Effector memory CD8-positive, alpha-beta T cell (primary cell): Measurements from ENCODE around the gene MELTF.

Source experiments
- ATAC-seq: fragments of 150-1000 bp; cut with Tn5 transposase; replicated peaks from 2 replicates; pipeline ENCODE4 v1.10.0; 2021; ENCODE audit warnings: mild to moderate bottlenecking, moderate library complexity
- DNase-seq, 3 experiments: peaks; one replicate each; pipeline ENCODE4 v3.0.0; 2021
- H3K27ac Mint-ChIP-seq, 2 donors: one replicate each; pipeline ENCODE4 v1.8.0; 2022; ENCODE audit warnings: mild to moderate bottlenecking in 2 of 2, mixed read lengths in 2 of 2, moderate library complexity in 2 of 2
- H3K27me3 Mint-ChIP-seq, 2 donors: one replicate each; pipeline ENCODE4 v1.8.0; 2022; ENCODE audit warnings: mixed read lengths in 2 of 2
- H3K36me3 Mint-ChIP-seq: one replicate; pipeline ENCODE4 v1.8.0; 2022; ENCODE audit warnings: mild to moderate bottlenecking, moderate library complexity, mixed read lengths; ENCODE audit not compliant: insufficient read depth
- H3K4me1 Mint-ChIP-seq, 2 donors: one replicate each; pipeline ENCODE4 v1.8.0; 2022; ENCODE audit warnings: low read depth in 2 of 2, mixed read lengths in 2 of 2
- H3K4me3 Mint-ChIP-seq, 2 donors: one replicate each; pipeline ENCODE4 v1.8.0; 2022; ENCODE audit warnings: mild to moderate bottlenecking in 2 of 2, mixed read lengths in 2 of 2, moderate library complexity in 2 of 2
- H3K9me3 Mint-ChIP-seq, 2 donors: one replicate each; pipeline ENCODE4 v1.8.0; 2022; ENCODE audit warnings: mixed read lengths in 2 of 2

Gene MELTF

DNA sequence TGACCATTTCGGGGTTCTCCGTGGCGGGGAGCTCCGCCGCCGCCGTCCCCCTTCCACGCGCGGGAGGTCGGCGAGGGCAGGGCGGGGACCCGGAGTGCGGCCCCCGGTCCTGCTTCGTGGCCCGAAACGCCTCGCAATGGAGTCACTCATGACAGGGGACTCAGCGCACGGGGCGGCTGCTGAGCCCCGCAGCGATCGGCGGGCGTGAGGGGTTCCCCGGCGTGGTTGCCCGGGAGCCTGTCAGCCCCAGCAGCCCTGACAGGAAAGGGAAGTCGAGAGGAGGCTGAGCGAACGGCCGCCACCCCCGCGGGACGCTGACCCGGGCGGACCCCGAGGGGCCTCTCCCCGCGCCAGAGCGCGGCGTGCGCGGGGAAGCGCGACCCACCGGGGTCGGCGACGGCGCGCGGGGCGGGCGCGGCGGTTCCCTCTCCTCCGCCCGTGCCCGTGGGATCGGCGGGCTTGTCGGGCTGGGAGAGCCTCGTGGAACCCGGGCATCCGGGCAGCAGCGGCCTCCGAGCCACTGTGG, 60.4 kb downstream of the MELTF start:
- Mint-ChIP-seq H3K4me3 (peak overlapping the region; percentile 82 to 84), H3K27ac (peak overlapping the region in 1 of 2 donors; percentile 68), H3K27me3 (no peaks in the 10 kb centered on the region), H3K4me1 (peaks cover 3 to 9% of the 10 kb centered on the region in 2 donors), H3K36me3 (peaks cover 6% of the 10 kb centered on the region), H3K9me3 (no peaks in the 10 kb centered on the region)
- ATAC-seq, result peak; percentile 59
- DNase-seq, result peak; percentile 13 to 35 (median 32)

DNA sequence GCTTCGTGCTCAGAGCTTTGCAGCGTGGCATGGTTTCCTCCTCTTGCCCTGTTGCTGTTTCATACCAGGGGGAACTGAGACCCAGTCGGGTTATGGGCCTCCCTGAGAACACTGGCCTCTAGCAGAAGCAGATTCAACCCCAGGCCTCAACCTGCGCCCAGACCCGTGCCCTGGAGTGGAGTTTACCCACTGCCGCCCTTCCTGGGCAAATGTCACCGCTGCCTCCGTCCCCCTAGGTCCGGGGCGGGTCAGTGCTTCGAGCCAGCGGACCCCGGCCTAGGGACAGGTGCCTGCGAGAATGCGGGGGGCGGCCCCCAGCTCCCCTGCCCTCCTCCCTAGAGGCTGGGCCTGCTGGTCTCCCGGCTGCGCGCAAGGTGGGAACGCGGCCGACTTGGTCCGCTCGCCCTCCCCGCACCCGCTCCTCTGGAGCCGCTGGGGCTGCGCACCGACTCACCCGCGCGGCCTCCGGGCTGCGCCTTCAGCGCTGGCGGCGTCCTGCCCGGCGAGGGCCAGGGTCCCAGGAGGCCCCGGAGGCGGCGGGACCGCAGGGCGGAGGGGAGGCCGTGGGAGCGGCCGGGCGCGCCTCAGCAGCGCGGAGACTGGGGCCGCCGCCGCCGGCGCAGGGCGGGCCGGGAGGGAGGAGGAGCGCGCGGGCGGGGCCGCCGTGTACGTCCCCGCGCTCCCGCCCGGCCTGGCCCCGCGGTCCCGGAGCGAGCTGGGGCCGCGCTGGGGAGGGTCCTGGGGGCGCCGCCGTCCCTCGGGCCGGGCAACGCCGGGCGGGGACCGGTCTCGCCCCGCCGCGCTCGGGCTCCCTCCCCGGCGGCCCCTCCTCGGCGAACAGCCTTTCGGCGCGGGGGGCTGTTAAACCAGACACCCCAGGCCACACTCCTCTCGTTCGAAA, 61.1 kb downstream of the MELTF start, which contains the start of gene PIGZ:
PIGZ (minus strand) TSS at position 601 of the 901 bp plus-strand sequence. CDS start 16,802 bp downstream, outside the sequence.
- Mint-ChIP-seq H3K4me3 (peak within 1 kb of the TSS; percentile 82 to 84), H3K27me3 (no peaks in the 10 kb centered on the region), H3K4me1 (peaks cover 3 to 9% of the 10 kb centered on the region in 2 donors), H3K27ac (peak within 1 kb of the TSS in 1 of 2 donors; percentile 68), H3K9me3 (no peaks in the 10 kb centered on the region), H3K36me3 (peaks cover 6% of the 10 kb centered on the region)
- DNase-seq (peak in 2 of 3 experiments; percentile 16 to 17), ATAC-seq (peak; percentile 67)

DNA sequence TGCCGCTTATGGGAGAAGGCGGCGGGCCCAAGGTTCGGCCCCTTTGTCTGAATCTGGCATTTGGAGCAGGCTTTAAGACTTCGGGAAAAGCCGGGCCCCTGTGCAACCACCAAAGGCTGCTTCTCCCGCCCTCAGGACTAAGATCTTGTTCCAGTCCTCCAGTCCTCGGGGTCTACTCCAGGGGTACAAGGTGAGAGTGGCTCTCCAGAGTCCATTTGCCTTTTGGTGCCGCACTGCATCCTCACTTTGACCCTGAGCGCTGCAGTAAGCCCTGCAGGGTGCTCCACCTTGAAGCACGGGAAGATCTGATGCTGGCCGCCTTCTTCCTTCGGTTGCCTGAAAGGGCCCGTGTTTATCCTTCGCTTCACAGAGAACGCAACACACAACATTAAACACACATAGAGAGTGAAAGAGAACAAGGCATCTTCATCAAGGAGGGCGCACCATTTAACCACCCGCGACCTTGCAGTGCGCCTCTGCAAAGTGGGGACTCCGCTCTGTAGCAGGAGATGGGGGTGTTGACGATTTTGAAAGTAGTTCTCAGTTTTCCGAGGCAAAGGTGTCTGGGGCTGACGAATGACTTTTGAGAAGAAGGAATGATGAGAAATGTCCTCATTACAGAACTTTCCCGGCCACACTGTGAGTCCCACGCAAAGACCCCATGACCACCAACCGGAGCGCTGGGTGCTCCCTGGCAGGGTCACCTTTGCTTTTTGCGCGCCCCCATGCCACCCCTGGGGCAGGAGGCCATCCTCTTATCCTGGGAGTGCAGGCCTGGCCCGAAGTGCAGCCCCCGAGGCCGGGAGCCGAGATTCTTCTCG, 62.0 kb downstream of the MELTF start:
- DNase-seq (no peak), ATAC-seq (no peak)
- Mint-ChIP-seq H3K27ac (no peak overlapping the region), H3K4me3 (peak overlapping the region; percentile 52 to 82), H3K9me3 (no peaks in the 10 kb centered on the region), H3K36me3 (peaks cover 6% of the 10 kb centered on the region), H3K4me1 (peaks cover 3 to 9% of the 10 kb centered on the region in 2 donors), H3K27me3 (no peaks in the 10 kb centered on the region)

DNA sequence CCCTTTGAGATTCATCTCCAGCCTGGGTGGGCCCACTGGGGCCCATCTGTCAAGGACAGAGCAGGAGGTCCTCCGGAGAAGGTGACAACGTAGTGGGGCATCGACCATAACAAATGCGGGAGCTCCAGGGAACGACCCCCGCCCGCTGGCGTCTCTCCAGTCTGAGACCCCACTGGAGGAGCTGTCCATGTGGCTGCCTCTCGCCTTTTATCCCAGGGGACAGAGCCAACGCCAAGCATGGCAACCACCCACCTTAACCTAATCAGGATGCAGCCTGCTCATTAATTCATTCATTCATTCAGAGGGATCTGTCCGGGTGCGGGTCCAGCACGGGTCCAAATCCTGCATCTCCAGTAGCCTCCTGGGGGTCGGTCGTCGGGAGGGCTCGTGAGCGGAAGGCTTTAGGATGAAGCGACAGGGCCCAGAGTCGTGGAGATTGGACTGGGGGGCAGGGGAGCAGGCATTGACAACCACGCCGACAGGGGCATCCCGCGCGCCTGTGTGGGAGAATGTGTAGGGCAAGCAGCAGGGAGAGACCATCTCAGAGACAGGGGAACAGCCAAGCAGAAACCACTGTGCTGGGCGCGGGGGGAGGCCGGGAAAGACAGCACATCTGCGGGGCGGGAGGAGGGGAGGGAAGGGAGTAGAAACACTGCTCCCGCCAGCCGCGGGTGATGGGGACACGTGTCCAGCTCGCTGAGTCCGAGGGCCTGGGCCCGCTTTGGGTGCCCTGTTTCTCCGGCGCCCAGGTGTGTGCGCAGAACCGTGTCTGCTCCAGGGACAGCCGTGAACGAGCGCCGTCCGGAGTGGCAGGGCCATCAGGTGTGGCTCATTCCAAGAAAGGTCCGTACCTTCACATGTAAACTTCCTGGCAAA, 62.9 kb downstream of the MELTF start:
- H3K4me1 Mint-ChIP-seq, result peaks cover 3 to 9% of the 10 kb centered on the region in 2 donors
- DNase-seq (no peak), ATAC-seq (no peak)
- peak overlapping the region in 1 of 2 donors; percentile 49 for H3K27ac Mint-ChIP-seq
- peak overlapping the region; percentile 42 to 46 for H3K4me3 Mint-ChIP-seq
- peaks cover 6% of the 10 kb centered on the region for H3K36me3 Mint-ChIP-seq
- H3K27me3 Mint-ChIP-seq, result no peaks in the 10 kb centered on the region
- no peaks in the 10 kb centered on the region for H3K9me3 Mint-ChIP-seq

DNA sequence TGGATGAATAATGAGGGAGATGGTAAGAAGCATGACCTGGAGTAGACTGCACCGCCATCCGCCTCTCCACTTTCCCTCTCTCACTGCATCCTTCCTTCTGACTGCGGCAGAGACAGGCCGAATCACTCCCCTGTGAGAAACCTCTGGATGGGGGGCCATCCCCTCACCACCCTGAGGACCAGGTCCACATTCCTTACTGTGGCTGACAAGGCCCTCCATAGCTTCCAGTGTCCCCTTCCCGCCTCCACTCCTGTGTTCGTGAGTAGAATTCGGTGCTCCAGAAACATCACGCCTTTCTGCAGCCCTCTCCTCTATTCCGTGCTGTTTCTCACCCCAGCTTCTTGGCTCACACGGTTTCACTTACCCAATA, 63.8 kb downstream of the MELTF start:
- Mint-ChIP-seq H3K36me3 (peaks cover 5% of the 10 kb centered on the region), H3K27me3 (no peaks in the 10 kb centered on the region), H3K9me3 (no peaks in the 10 kb centered on the region), H3K4me3 (no peak overlapping the region), H3K27ac (no peak overlapping the region), H3K4me1 (peaks cover 3 to 9% of the 10 kb centered on the region in 2 donors)
- no peak for ATAC-seq
- DNase-seq, result no peak

- H3K4me1 Mint-ChIP-seq, result peaks cover 3 to 7% of the 10 kb centered on the region in 2 donors
- no peak overlapping the region for H3K27ac Mint-ChIP-seq
- no peaks in the 10 kb centered on the region for H3K9me3 Mint-ChIP-seq
- H3K36me3 Mint-ChIP-seq, result no peaks in the 10 kb centered on the region
- ATAC-seq, result no peak
- H3K4me3 Mint-ChIP-seq, result no peak overlapping the region
- DNase-seq, result no peak
- H3K27me3 Mint-ChIP-seq, result no peaks in the 10 kb centered on the region
These were observed 64.4 kb downstream of the MELTF start for GRCh38 chr3:196965112-196965803.

DNA sequence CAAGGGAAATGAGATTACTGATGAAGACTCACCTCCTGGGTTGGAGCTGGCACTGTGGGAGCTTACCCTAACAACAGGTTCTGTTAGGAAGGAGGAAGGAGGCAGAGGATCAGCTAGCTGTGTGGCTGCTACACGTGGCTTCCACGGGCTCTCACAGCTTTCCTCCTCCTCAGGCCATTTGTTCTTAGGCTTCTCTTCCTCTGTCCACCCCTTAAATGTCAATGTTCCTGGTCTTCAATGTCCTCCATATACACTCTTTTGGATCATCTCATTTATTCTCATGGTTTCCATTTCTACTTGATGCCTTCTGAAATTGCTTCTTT, 66.0 kb downstream of the MELTF start:
- Mint-ChIP-seq H3K36me3 (no peaks in the 10 kb centered on the region), H3K27ac (no peak overlapping the region), H3K9me3 (no peaks in the 10 kb centered on the region), H3K4me1 (peaks cover 0 to 3% of the 10 kb centered on the region in 2 donors), H3K4me3 (no peak overlapping the region), H3K27me3 (no peaks in the 10 kb centered on the region)
- no peak for DNase-seq
- no peak for ATAC-seq

GRCh38 chr3:196962930-196963630, 66.5 kb downstream of the MELTF start:
- Mint-ChIP-seq H3K9me3 (no peaks in the 10 kb centered on the region), H3K27me3 (no peaks in the 10 kb centered on the region), H3K4me1 (peaks cover 0 to 1% of the 10 kb centered on the region in 2 donors), H3K4me3 (no peak overlapping the region), H3K36me3 (no peaks in the 10 kb centered on the region), H3K27ac (no peak overlapping the region)
- ATAC-seq, result no peak
- DNase-seq, result no peak

DNA sequence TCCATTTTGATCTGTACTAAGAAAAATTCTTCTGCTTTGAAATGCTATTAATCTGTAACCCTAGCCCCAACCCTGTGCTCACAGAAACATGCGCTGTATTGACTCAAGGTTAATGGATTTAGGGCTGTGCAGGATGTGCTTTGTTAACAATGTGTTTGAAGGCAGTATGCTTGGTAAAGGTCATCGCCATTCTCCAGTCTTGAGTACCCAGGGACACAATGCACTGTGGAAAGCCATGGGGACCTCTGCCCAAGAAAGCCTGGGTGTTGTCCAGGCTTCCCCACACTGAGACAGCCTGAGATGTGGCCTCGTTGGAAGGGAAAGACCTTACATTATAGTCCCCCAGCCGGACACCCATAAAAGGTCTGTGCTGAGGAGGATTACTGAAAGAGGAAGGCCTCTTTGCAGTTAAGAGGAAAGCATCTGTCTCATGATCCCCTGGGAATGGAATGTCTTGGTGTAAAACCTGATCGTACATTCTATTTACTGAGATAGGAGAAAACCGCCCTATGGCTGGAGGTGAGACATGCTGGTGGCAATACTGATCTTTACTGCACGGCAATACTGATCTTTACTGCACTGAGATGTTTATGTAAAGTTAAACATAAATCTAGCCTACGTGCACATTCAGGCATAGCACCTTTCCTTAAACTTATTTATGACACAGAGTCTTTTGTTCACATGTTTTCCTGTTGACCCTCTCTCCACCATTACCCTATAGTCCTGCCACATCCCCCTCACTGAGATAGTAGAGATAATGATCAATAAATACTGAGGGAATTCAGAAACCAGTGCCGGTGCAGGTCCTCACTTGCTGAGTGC, 67.3 kb downstream of the MELTF start:
- Mint-ChIP-seq H3K27me3 (no peaks in the 10 kb centered on the region), H3K27ac (no peak overlapping the region), H3K9me3 (no peaks in the 10 kb centered on the region), H3K36me3 (no peaks in the 10 kb centered on the region), H3K4me1 (no peaks in the 10 kb centered on the region), H3K4me3 (no peak overlapping the region)
- ATAC-seq, result no peak
- DNase-seq, result no peak

GRCh38 chr3:196954832-196955231, 74.8 kb downstream of the MELTF start:
- Mint-ChIP-seq H3K4me1 (no peaks in the 10 kb centered on the region), H3K36me3 (no peaks in the 10 kb centered on the region), H3K27ac (peak overlapping the region in 1 of 2 donors; percentile 9), H3K27me3 (peaks cover 0 to 4% of the 10 kb centered on the region in 2 donors), H3K9me3 (no peaks in the 10 kb centered on the region), H3K4me3 (no peak overlapping the region)
- DNase-seq (no peak), ATAC-seq (no peak)
